Ammon's horn (tissue), 1 donor: ENCODE results near the gene ZNF324.
"Not testable (repeated sequence)": the region's sequence is repeated elsewhere in the genome, so short reads cannot be mapped to it uniquely, and the experiment has no call there.

Experiments used
- DNase-seq: peaks from one replicate; pipeline ENCODE4 v3.0.0-alpha.2; 2016; ENCODE audit warnings: low spot score

The ZNF324 gene

DNA sequence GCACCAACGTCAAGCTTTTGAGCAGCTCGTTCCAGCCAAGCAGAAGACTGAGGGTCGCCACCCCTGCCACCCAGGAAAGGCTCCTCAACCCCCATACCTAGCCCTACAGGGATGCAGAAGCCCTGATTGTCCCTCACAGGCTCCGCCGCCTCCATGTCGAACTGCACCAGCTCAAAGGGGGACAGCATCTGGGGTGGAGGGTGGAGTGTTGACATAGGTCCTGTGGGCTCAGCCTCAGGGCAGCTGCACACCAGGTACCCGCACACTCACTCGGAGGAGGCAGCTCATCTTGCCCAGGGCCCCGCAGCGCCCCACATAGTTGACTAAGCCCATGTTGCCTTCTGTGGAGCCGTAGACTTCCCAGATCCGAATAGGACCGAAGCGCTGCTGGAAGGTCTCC is 33.4 kb downstream of the ZNF324 start:
- no peak for DNase-seq

DNA sequence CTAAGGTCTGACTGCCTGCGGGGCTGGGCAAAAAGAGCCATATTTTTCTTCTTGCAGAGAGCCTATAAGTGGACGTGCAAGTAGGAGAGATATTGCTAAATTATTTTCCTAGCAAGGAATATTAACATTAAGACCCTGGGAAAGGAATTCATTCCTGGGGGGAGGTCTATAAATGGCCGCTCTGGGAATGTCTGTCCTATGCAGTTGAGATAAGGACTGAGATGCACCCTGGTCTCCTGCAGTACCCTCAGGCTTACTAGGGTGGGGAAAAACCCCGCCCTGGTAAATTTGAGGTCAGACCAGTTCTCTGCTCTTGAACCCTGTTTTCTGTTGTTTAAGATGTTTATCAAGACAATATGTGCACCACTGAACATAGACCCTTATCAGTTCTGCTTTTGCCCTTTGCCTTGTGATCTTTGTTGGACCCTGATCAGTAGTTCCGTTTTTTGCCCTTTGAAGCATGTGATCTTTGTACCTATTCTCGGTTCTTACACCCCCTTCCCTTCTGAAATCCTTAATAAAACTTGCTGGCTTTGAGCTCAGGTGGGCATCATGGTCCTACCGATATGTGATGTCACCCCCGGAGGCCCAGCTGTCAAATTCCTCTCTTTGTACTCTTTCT is 40.8 kb downstream of the ZNF324 start:
- DNase-seq, result not testable (repeated sequence)

DNA sequence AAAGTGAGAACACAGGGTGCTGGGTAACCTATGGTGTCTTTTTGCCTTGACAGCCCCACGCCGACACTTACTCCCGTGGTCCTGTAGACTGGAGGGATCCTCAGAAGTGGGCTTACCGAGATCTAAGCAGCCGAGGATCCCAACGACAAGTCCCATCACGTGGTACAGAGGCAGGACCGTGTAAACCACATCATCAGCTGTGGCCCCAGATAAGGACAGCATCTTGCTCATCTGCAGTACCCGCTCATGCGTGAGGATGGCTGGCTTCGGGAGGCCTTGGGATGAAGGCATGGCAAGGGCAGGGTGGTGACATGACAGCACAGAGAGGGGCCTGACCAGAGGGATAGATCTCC is 42.8 kb downstream of the ZNF324 start:
- DNase-seq, result no peak

DNA sequence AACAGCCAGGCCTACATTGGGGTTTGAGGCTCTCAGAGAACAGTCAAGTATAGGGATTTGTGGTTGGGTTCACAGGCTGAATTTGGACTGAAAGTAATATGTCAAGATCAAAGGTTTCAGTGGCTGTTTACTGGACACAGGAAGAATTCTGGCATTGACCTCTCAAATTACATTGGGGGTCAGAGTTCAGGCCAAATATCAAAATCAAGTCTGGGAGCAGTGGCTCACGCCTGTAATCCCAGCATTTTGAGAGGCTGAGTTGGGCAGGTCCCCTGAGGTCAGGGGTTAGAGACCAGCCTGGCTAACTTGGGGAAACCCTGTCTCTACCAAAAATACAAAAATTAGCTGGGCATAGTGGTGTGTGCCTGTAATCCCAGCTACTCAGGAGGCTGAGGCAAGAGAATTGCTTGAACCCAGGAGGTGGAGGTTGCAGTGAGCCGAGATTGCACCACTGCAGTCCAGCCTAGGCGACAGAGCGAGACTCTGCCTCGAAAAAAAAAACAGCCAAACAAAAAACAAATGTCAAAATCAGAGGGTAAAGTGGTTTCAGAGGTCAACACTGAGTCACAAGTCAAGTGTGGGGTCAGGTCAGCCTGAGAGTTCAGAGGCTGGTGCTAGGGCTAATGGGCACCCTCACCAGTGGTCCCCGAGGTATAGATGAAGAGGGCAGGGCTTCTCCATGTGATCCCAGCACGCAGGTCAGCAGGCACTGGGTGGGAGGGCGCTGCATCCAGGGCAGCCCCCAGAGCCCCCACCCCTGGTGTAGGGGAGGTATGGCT is 43.4 kb downstream of the ZNF324 start:
- DNase-seq, result no peak

DNA sequence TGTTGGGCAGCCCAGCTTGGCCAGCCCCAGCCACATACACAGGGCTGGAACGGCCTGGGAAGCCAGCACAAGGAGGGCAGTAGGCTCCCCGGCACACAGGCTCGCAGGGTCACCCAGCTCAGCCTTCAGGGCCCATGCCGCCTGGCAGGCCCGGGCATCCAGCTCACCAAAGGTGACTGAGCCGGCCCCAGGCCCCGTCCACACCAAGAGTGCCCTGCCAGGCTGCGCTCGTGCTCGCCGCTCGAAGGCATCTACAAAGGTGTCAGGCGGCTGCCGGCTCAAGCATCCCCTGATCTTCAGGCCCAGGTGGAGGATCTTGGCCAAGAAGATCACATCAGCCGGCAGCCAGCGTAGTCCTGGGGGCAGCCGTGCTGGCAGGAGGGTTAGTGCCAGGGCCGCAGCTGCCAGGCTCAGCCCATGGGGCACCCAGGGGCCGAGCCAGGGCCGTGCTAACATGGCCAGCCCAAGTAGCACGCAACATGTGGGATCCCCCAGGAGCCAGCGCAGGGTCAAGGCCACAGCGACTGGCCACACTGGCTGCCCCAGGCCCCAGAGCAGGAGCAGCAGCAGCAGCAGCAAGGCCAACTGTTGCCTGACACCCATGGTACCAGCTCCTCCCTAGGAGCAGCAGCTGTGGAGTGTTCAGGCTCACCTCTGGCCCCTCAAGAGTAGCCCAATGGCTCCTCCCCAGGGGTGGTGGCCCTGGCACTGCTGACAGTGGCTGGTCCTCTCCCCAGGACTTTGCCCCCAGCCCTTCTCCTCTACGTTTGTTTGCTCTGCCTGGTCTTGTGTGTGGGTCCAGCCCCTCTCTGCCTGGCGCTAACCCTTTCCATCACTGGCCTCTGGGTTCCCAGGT is 44.7 kb downstream of the ZNF324 start, which contains the start of gene SLC27A5:
Gene SLC27A5 (minus strand): TSS at position 640 of the 856 bp plus-strand sequence. CDS start 37 bp downstream, at position 603.
- DNase-seq, result no peak

DNA sequence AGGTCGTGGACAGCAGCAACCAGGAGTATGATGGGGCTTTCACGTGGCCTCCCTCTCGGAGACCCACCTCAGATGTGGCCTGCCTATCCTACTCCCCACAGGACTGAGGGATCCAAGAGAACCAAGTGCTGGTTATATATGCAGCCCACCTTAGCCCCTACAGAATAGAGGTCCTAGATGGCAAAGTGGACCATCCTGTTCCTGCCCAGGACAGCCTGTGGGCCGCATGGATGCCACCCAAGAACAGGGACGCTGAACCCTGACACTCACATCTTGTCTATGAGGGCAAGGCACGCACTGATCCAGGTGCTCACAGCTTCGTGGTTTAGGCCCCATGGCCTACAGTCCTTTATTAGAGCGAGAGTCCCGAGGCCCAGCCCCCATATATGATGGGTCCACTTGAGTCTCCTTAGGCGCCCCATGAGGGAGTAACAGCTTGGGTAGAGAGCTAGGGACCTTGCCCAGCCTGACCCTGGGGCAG is 46.4 kb downstream of the ZNF324 start:
- no peak for DNase-seq

DNA sequence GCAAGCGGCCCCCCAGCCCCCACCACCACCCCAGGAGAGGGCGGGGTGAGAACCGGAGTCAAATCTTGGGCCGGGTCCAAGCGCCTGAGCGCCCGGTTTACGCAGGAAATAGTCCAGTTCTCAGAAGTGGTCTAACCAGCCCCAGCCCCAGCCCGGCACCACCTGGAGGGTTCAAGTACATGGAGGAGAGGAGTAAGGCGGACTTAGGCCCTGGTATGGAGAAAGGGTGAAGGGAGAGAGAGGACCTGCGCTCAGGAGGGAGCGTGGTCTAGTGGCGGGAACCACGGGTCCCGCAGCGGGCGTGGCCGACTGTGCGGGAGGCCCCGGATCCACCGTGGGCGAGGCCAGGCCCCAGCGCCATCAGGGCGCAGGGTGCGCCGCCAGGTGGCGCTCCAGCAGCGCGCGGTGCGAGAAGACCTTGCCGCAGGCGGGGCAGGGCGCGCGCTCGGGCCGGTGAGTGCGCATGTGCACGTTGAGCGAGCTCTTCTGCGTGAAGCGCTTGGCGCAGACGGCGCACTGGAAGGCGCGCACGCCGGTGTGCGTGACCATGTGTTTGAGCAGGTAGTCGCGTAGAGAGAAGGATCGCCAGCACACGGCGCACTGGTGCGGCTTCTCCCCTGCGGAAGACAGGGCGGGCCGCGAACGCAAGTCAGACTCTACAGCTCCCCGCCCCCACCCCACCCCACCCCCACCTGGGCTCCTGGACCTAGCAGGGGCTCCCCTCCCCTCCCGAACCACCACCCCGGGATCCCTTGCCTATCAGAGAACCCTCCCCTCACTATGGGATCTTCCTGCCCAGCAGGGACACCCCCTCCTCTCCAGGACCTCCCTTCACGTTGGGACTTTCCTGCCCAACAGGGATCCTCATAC is 47.0 kb downstream of the ZNF324 start:
- peak; percentile 88 for DNase-seq

DNA sequence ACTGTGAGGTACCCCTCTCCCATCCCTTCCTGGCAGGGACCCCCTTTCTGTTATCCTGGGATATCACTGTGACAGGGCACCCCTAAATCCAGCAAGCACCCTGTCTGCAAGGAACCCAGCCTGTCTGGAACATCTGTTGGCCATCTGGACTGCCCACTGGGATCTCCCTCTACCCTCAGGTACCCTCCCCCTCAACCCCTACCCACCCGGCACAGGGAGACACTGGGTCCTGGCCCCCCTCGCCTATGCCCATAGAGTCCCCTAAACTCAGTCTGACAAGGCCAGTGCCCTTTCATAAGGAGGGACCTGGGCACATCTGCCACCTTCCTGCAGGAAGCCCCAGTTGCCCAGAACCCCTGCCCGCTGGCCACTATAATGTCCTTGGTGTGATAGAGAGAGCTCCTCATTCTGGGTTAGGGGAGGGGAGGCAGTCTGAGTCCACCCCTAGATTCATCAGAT is 47.7 kb downstream of the ZNF324 start:
- no peak for DNase-seq

DNA sequence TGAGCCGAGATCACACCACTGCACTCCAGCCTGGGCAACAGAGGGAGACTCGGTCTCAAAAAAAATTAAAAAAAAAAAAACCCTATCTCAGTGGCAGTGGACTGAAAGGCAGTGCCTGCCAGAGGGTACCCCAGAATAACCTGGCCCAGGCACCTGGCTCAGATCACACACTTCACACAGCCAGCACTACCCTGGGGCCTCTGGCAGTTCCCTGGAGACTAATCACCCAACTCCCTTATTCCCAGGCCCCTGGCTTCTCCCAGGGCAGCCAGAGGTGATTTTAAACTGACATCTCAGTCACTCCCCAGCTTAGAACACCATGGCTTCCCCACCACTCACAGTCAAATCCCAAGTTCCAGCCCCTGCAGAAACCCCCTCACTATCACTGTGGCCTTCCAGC is 48.4 kb downstream of the ZNF324 start:
- no peak for DNase-seq

DNA sequence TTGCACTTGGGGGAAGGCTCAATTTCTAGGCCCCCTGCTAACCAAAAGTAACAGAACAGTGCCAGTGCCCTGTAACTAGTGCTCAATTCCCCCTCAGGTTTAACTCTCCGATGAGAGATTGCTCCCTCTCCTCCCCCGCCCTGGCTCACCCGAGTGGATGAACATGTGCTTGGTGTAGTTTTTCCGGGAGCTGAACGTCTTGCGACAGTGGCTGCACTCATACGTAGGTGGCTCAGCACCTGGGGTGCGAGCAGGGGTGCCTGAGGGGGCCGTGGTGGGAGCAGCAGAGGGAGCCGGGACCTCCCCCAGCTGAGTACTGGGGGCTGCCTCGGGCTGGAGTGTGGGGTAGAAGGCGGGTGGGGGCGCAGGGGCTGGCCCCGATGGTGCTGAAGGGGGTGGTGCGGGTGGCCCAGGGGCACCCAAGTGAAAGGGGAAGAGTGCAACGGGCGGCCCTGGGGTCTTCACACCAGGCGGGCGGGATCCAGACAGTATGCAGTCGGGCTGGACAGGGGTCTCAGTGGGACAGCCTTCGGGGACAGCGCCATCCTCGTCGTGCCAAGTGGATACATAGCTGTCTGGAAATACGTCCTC is 49.5 kb downstream of the ZNF324 start:
- DNase-seq, result no peak

DNA sequence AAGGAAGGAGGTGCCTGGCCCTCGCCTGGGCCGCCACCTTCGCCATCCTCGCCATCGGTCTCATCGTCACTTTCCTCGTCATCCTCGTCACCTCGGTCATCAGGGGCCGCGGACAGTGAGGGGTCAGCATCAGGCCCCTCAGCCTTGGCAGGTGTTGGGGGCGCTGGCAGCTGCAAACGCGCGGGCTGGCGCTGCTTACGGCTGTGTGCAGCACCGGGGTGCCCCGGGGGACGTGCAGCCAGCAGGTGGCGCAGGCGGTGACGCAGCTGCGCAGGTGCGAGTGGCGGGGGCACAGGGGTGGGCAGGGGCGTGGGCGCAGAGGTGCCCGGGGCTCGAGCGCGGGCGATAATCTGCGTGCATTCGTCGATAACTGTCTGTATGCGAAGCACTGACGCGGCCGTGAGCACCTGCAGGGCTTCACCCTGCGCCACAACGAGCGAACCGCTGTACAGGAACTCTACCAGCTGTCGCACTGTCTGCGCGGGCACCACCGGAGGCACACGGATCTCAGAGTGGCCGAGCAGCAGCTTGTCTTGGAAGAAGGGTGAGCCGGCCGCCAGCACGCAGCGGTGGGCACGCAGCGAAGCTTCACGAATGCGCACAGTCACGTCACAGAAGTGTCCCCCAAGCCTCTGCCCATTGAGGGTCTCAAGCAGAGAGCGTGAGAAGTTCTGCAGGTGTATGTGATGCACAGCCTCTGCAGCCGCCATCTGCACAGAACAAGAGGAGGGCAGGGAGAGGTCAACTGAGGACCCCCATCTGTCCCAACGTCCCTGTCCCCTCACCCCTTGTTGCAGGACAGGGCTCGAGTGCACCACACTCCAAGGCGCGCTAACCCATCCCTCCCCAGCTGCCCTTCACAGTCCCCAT is 50.3 kb downstream of the ZNF324 start:
- DNase-seq, result no peak

DNA sequence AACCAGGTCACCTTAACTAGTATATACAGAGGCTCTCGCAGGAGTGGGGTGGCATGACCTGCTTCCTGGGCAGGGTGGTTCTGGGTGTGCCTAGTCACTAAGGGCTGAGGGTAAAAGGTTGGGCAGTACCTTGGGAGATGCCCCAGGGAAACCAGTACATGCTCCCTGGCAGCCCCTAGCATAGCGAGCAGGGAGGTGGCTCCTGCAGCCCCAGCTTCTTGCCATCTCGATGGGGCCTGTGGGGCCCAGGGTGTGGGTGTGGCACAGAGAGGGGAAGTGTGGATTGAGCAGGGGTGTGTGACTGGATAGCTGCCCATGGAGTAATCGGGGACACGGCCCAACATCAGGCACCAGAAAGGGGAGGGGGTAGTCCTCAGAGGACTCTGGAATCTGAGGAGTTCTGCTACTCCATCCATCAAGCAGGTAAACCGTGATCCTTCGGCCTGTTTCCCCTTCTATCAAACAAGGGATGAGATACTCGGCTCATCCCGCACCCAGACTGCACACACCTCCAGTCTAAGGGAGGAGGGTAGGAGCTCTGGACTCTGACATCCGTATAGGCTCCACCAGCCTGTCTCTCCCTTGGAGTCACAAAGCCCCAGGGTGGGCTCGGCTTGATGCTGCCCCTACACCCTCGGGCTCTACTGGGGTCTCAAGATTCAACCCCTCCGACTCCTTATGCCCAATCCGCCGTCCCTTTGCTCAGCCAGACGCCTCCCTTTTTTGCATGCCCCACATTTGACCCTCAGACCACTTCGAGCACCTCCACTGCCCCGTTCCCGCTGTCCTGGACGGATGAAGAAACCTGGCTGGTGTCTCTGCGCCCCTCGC is 51.6 kb downstream of the ZNF324 start:
- DNase-seq, result no peak

DNA sequence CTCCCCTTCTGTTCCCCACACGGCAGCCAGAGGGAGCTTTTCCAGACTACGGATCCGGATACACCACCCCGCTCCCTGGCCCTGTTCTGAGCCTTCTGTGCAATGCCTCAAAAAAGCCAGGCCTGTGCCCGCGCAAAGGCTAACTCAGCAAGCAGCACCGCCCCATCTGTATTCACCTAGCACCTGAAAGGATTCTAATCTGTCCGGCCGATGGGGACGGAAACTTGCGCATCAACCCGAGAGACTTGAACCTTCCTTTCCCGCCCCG is 52.1 kb downstream of the ZNF324 start:
- peak; percentile 65 for DNase-seq

DNA sequence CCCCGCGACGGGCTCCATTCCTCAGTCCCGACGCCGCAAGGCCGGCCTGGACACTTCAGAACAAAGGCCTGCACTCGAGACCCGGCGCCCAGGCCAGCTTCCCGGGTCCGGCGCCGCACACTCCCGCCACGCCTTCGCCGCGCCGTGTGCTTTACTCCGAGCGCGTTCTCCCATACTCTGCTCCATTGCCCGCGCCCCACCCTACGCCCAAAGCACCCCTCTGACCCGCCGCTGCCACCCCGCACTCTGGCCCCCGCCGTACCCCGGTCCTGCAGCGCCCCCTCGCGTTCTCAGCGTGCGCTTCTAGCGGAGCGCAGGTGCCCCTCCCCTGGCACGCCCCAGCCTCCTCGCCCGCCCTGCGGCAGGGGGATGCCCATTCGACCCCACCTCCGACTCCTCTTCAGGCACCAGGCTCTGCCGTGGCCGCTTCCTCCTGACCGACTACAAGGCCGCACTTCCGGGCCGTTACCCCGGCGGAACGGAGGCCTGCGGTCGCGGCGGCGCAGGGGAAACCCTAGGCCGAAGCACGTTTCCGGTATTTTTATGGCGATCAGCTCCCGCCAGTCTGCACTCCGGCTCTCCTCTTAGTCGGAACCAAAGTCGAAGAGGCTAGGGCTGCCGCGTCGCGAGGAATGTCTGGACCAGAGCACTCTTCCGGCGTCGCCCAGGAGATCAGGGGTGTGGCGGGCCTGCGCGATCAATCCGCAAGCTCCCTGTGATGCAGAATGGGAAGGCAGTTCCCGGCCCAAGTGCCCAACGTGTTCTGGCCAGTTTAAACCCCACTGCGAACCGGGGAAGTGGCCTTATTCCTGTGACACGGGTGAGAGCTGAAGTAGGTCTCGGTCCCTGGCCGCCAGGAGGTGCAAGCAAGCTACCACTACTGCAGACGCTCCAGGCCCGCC is 52.7 kb downstream of the ZNF324 start, which contains the start of gene ZBTB45:
Gene ZBTB45 (minus strand): TSS at position 456 of the 902 bp plus-strand sequence. CDS start 2,137 bp downstream, outside the sequence.
- DNase-seq, result peak; percentile 97

DNA sequence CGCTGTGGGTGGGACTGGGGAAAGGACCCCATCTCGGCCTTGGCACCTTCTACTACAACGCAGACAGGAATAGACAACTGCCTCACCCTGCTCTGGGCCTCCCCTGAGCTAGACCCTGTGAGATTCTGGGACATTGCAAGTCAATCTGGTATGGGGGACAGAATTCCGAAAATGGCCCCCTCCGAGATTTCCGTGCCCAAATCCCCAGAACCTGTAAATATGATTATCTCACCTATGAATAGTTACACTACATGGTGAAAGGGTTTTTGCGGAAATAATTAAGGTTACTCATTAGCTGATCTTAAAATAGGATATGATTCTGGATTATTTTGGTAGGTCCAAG is 53.3 kb downstream of the ZNF324 start:
- no peak for DNase-seq

DNA sequence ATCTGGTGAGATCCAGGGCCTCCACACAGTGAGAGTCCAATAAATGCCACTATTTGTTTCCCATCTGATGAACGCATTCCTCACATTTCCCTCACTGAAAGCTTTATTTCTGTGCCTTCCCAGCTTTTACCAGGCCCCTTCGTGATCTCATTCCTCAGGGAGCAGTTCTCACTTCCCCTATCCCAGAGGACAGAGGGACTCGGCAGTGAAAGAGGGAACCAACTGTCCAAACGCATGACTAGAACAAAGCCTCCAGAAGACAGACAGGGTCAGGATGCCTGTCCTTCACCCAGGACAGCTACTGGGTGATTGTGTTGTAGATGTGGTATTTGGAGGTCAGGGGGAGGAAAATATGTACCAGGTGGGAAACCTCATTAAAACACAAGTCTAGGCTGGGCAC is 54.8 kb downstream of the ZNF324 start:
- DNase-seq, result no peak

DNA sequence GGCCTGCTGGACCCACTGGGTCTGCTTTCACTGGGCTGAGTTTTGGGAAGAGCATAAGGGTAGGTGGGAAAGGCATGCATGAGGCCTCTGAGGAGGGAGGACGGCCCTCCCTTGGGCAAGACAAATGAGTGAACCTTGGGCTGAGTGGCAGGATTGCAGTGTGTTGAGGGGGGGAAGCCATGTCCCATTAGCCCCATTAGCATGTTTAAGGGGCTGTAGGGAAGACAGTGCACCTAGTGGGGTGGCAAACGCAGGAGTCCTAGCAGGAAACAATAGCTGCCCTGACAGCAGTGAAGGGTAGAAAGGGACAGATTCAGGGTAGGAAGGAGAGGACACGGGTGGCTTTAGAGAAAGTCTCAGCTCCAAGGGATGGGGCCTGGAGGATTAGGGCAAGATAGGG is 55.8 kb downstream of the ZNF324 start:
- DNase-seq, result no peak
